ENCODE results near the gene GARIN1A.
"Not testable (repeated sequence)": the region's sequence is repeated elsewhere in the genome, so short reads cannot be mapped to it uniquely, and the experiment has no call there.

Gene GARIN1A

DNA sequence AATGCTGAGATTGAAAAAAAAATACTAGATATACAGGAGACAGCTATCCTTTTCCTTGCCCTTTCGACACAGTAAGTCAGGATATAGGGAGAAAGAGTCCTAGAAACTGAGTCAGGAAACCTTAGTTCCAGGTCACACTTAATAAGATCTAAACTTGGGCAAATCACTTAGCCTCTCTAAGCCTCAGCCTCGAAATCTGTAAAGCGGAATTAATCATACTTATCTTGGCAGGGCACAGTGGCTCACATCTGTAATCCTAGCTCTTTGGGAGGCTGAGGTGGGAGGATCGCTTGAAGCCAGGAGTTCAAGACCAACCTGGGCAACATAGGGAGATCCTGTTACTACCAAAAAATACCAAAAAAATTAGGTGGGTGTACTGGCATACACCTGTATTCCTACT lies 4.6 kb downstream of the GARIN1A start:
- no peaks in the 10 kb centered on the region for H3K27me3 ChIP-seq (replicated peaks; ENCODE audit: insufficient read depth, low read length)
- no peak overlapping the region for H2AFZ ChIP-seq (ENCODE audit: low read length)
- no peaks in the 10 kb centered on the region for H3K4me1 ChIP-seq (ENCODE audit: low read length)
- H3K4me2 ChIP-seq (ENCODE audit: low read depth, low read length) = no peak overlapping the region
- H3K9me2 ChIP-seq (replicated peaks; ENCODE audit: insufficient read depth, low read length) = no peaks in the 10 kb centered on the region
- no peak for TF ChIP-seq EZH2 (optimal IDR thresholded peaks at IDR 0.05; ENCODE audit: low read depth, low read length)
- TF ChIP-seq, protein P1, sequence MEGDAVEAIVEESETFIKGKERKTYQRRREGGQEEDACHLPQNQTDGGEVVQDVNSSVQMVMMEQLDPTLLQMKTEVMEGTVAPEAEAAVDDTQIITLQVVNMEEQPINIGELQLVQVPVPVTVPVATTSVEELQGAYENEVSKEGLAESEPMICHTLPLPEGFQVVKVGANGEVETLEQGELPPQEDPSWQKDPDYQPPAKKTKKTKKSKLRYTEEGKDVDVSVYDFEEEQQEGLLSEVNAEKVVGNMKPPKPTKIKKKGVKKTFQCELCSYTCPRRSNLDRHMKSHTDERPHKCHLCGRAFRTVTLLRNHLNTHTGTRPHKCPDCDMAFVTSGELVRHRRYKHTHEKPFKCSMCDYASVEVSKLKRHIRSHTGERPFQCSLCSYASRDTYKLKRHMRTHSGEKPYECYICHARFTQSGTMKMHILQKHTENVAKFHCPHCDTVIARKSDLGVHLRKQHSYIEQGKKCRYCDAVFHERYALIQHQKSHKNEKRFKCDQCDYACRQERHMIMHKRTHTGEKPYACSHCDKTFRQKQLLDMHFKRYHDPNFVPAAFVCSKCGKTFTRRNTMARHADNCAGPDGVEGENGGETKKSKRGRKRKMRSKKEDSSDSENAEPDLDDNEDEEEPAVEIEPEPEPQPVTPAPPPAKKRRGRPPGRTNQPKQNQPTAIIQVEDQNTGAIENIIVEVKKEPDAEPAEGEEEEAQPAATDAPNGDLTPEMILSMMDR (IDR thresholded peaks at IDR 0.05; ENCODE audit: low read length) = no peak
- no peak for TF ChIP-seq EZH2phosphoT487 (IDR thresholded peaks at IDR 0.05; ENCODE audit: low read length)
- no peak for DNase-seq
- H3K9ac ChIP-seq (ENCODE audit: low read length) = no peak overlapping the region
- H3F3A ChIP-seq (ENCODE audit: insufficient read depth, low read length) = no peaks in the 10 kb centered on the region
- H3K79me2 ChIP-seq (ENCODE audit: low read length) = no peaks in the 10 kb centered on the region
- H3K9me3 ChIP-seq (replicated peaks; ENCODE audit: insufficient read depth, low read length) = no peaks in the 10 kb centered on the region
- H3K36me3 ChIP-seq (replicated peaks; ENCODE audit: insufficient read depth, low read length) = no peaks in the 10 kb centered on the region
- no peak overlapping the region for H3K4me3 ChIP-seq (ENCODE audit: low read length)
- H3K27ac ChIP-seq (ENCODE audit: low read length) = no peak overlapping the region
- no peaks in the 10 kb centered on the region for H4K20me1 ChIP-seq (ENCODE audit: insufficient read depth, low read length)

DNA sequence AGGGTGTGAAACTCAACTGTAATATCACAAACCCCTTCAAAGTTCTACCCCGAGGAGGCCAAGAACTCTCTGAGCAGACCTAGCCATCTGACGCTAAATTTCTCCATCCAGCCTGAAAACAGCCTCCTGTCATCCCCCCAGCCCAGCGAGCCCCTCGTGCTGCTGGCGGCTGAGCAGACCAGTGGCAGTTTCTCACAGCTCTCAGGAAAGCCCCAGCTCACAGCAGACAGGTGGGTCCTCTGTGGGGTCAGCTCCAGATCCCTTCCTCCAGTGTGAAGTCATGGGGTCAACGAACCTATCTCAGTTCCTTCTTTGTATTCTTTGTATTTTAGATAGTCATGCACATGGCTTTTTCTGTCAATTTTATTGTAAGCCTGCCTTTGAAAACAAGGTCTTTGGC lies 7.8 kb downstream of the GARIN1A start:
- Histone ChIP-seq H3F3A (ENCODE audit: insufficient read depth, low read length) (no peaks in the 10 kb centered on the region), H3K27me3 (replicated peaks; ENCODE audit: insufficient read depth, low read length) (no peaks in the 10 kb centered on the region), H3K79me2 (ENCODE audit: low read length) (no peaks in the 10 kb centered on the region), H3K9me3 (replicated peaks; ENCODE audit: insufficient read depth, low read length) (no peaks in the 10 kb centered on the region), H3K9ac (ENCODE audit: low read length) (no peak overlapping the region), H4K20me1 (ENCODE audit: insufficient read depth, low read length) (no peaks in the 10 kb centered on the region), H3K4me2 (ENCODE audit: low read depth, low read length) (no peak overlapping the region), H3K4me1 (ENCODE audit: low read length) (no peaks in the 10 kb centered on the region), H2AFZ (ENCODE audit: low read length) (no peak overlapping the region), H3K36me3 (replicated peaks; ENCODE audit: insufficient read depth, low read length) (no peaks in the 10 kb centered on the region), H3K4me3 (ENCODE audit: low read length) (no peak overlapping the region), H3K27ac (ENCODE audit: low read length) (no peak overlapping the region), H3K9me2 (replicated peaks; ENCODE audit: insufficient read depth, low read length) (no peaks in the 10 kb centered on the region)
- TF ChIP-seq, protein P1 (IDR thresholded peaks at IDR 0.05; ENCODE audit: low read length) = no peak
- no peak for TF ChIP-seq EZH2phosphoT487 (IDR thresholded peaks at IDR 0.05; ENCODE audit: low read length)
- no peak for TF ChIP-seq EZH2 (optimal IDR thresholded peaks at IDR 0.05; ENCODE audit: low read depth, low read length)
- DNase-seq = no peak

DNA sequence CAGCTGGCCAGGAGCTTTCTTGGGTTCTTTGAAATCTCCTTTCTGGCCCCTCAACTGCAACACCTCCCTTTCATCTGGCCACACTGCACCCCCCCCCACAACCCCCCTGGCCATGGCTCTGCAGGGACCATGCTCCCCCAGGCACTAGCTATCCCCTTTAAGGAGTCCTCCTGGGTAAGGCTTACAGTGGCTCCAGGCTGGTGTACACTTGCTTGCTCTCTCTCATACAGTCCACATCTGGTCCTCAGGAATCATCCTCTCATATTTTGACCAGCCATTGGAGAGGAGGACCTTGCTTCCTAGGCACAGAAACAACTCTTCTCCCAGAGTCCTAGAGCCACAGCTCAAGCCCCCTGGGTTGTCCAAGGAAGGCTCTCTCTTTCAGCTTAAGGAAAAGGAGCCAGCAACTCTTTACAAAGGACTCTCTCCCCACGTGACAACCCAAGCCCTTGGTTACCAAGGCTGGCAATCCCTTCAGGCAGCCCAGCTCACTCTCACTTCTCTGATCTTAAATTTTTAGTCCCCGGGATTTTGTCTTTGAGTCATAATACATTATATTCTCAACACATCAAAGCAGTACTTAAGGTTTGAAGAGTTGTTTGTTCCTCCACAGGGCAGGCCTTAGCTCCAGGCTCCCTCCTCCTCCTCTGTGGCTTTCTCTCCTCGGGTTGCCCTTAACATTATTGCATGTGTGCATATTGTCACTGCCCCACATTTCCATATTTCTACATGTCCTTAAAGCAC lies 9.9 kb downstream of the GARIN1A start:
- no peak overlapping the region for H3K4me3 ChIP-seq (ENCODE audit: low read length)
- TF ChIP-seq EZH2 (optimal IDR thresholded peaks at IDR 0.05; ENCODE audit: low read depth, low read length) (no peak), EZH2phosphoT487 (IDR thresholded peaks at IDR 0.05; ENCODE audit: low read length) (no peak)
- TF ChIP-seq, protein P1 (IDR thresholded peaks at IDR 0.05; ENCODE audit: low read length) = no peak
- H3K36me3 ChIP-seq (replicated peaks; ENCODE audit: insufficient read depth, low read length) = no peaks in the 10 kb centered on the region
- H2AFZ ChIP-seq (ENCODE audit: low read length) = no peak overlapping the region
- no peaks in the 10 kb centered on the region for H3K79me2 ChIP-seq (ENCODE audit: low read length)
- no peaks in the 10 kb centered on the region for H3K9me2 ChIP-seq (replicated peaks; ENCODE audit: insufficient read depth, low read length)
- H3K4me2 ChIP-seq (ENCODE audit: low read depth, low read length) = no peak overlapping the region
- no peaks in the 10 kb centered on the region for H3K27me3 ChIP-seq (replicated peaks; ENCODE audit: insufficient read depth, low read length)
- no peak overlapping the region for H3K9ac ChIP-seq (ENCODE audit: low read length)
- no peak overlapping the region for H3K27ac ChIP-seq (ENCODE audit: low read length)
- H3K4me1 ChIP-seq (ENCODE audit: low read length) = no peaks in the 10 kb centered on the region
- no peaks in the 10 kb centered on the region for H3K9me3 ChIP-seq (replicated peaks; ENCODE audit: insufficient read depth, low read length)
- DNase-seq = no peak
- H3F3A ChIP-seq (ENCODE audit: insufficient read depth, low read length) = no peaks in the 10 kb centered on the region
- H4K20me1 ChIP-seq (ENCODE audit: insufficient read depth, low read length) = no peaks in the 10 kb centered on the region

DNA sequence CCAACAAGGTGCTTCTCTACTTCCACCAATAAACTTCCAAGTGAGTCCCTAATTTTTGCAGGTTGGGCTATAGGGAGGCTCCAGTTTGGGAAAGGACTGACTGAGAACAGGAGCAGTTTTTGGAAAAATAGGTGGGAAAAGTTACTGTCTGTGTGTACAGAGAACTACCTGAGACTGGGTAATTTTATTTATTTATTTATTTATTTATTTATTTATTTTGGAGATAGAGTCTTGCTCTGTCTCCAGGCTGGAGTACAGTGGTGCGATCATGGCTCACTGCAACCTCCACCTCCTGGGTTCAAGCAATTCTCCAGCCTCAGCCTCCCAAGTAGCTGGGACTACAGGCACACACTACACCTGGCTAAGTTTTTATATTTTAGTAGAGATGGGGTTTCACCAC lies 11.2 kb downstream of the GARIN1A start:
- not testable (repeated sequence) for H3F3A ChIP-seq (ENCODE audit: insufficient read depth, low read length); H3K79me2 ChIP-seq (ENCODE audit: low read length); H3K27me3 ChIP-seq (replicated peaks; ENCODE audit: insufficient read depth, low read length); H2AFZ ChIP-seq (ENCODE audit: low read length); DNase-seq; H3K9ac ChIP-seq (ENCODE audit: low read length); H3K9me2 ChIP-seq (replicated peaks; ENCODE audit: insufficient read depth, low read length); H4K20me1 ChIP-seq (ENCODE audit: insufficient read depth, low read length); H3K9me3 ChIP-seq (replicated peaks; ENCODE audit: insufficient read depth, low read length); H3K4me2 ChIP-seq (ENCODE audit: low read depth, low read length); H3K27ac ChIP-seq (ENCODE audit: low read length); H3K36me3 ChIP-seq (replicated peaks; ENCODE audit: insufficient read depth, low read length); H3K4me1 ChIP-seq (ENCODE audit: low read length); H3K4me3 ChIP-seq (ENCODE audit: low read length)

DNA sequence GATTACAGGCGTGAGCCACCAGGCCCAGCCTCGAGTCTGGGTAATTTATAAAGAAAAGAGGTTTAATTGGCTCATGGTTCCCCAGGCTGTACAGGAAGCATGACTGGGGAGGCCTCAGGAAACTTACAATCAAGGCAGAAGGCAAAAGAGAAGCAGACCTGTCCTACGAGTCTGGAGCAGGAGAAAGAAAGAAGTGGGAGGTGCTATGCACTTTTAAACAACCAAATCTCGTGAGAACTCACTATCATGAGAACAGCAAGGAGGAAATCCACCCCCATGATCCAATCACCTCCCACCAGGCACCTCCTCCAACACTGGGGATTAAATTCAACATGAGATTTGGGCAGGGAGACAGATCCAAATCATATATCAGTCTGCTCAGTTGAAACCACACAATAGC lies 11.6 kb downstream of the GARIN1A start:
- not testable (repeated sequence) for H3K27me3 ChIP-seq (replicated peaks; ENCODE audit: insufficient read depth, low read length); H3K4me2 ChIP-seq (ENCODE audit: low read depth, low read length); H3K36me3 ChIP-seq (replicated peaks; ENCODE audit: insufficient read depth, low read length); H3K4me1 ChIP-seq (ENCODE audit: low read length); H3K79me2 ChIP-seq (ENCODE audit: low read length); H3K9me2 ChIP-seq (replicated peaks; ENCODE audit: insufficient read depth, low read length); H4K20me1 ChIP-seq (ENCODE audit: insufficient read depth, low read length); H3F3A ChIP-seq (ENCODE audit: insufficient read depth, low read length); H3K27ac ChIP-seq (ENCODE audit: low read length); H2AFZ ChIP-seq (ENCODE audit: low read length); H3K4me3 ChIP-seq (ENCODE audit: low read length); H3K9ac ChIP-seq (ENCODE audit: low read length); H3K9me3 ChIP-seq (replicated peaks; ENCODE audit: insufficient read depth, low read length); DNase-seq
